Amygdala (tissue), 56 donors: ENCODE measurements around the gene P2RX6.
"Not testable (repeated sequence)": the region's sequence is repeated elsewhere in the genome, so short reads cannot be mapped to it uniquely, and the experiment has no call there.

Experiments
- DNase-seq, 56 donors: peaks; one replicate each; lab custom pipeline; 2025; lab: John Stamatoyannopoulos, UW

The P2RX6 gene

GRCh38 chr22:21070690-21071615 lies 56.0 kb downstream of the P2RX6 start:
- DNase-seq = no peak

DNA sequence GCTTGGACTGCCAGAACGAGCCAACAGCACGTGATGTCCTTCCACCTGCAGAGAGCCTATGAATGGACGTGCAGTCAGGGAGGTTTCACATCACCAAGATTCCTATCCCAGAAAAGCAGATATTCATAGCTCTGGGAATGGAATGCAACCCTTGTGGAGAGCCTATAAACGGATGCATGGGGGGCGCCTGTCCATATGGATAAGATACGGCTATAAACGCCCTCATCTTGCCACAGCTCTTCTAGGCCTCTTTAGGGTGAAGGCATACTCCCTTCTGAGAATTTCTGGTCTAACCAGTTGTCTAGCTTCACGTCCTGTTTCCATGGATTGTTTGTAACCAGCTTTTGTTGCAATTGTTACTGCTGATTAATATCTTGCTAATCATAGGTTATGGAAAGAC lies 56.8 kb downstream of the P2RX6 start:
- not testable (repeated sequence) for DNase-seq

DNA sequence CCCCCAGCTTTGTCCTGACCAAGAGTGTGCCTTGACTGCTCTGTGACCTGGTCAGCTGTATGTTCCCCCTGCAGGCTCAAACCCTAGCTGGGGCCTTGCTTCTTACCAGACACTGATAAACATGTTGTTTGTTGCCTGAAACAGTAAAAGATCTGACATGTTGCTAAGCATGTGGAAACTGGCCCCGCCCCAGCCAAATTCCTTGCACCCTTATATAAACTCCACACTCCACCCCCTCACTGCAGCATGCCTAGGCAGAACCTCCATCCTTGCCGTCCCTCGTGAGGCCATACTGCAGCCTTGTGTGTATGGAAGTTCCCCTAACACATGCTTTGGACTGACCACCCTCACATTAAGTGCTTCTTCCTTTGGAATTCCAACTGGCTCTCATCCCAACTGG lies 58.1 kb downstream of the P2RX6 start:
- no peak for DNase-seq

DNA sequence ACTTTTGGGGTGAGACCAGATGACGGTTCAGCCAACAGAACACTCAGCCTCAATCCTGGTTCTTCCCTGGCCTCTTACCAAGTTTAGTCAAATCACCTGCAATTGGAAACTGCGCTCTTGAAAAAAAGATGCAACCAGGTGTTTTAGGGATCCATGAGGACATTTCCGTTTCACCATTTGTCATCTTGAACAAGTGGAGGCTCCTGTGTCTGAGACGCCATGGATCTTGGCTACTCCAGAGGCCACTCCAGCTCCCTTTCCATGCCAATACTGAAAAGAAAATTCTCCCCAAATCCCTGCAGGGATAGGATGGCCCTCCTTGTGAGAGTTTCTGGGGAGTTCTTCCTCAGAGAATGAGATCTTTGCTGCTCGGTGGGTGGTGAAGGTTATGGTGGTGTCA lies 58.5 kb downstream of the P2RX6 start:
- DNase-seq = no peak

DNA sequence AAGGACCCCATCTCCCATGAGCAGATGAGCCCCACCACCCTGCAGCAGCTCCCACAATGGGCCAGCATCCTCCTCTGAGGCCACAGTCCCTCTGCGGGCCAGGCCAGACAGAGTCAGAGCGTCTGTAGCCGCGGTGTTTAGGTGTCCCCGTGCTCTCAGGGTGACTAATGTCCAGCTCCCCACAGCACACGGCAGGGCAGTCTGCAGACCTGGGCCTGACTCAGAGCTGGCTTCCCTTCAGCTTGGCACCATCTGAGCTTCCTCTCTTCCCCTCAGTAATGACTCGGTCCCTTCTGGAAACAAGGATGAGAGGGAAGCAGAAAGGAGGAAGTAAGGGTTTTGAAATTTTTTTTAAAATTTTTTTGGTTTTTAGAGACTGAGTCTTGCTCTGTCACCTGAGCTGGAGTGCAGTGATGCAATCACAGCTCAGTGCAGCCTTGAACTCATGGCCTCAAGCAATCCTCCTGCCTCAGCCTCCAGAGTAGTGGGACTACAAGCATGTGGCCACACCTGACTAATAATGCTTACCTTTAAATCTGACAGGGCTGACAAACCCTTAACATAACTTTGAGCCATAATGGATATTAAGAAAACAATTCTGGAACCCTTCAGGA lies 59.2 kb downstream of the P2RX6 start:
- no peak for DNase-seq

DNA sequence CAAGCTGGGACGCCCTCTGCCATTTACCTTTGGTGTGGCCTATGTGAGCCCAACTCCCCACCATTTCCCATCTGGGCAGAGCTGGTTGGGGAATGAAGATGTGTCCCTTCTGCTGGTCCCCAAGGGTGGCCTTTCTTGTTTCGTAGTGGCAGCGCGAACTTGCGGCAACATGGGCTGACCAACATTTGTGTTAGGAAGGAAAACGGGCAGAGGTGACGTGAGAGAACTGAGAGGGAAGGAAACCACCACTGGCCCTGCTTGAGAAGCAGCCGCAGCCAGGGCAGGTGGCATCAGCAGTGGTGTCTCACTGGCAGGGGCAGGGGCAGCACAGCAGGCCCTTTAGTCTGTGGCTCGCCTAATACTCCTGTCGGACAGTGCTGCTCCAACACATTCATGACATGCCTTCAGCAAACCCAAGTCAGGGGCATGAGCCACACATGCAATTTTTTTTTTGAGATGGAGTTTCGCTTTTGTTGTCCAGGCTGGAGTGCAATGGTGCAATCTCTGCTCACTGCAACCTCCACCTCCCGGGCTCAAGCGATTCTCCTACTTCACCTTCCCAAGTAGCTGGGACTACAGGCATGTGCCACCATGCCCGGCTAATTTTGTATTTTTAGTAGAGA lies 60.7 kb downstream of the P2RX6 start:
- DNase-seq = no peak

- no peak for DNase-seq
Observed at GRCh38 chr22:21076912-21077625, 62.1 kb downstream of the P2RX6 start.
